HG02870 (cell line): ENCODE data around the gene ANKRD13C.

Experiments
- ATAC-seq: cut with Tn5 transposase; IDR thresholded peaks from one replicate; pipeline ENCODE4 v1.9.1; 2021; ENCODE audit warnings: mild to moderate bottlenecking, moderate library complexity; ENCODE audit not compliant: unreplicated experiment

Gene ANKRD13C

DNA sequence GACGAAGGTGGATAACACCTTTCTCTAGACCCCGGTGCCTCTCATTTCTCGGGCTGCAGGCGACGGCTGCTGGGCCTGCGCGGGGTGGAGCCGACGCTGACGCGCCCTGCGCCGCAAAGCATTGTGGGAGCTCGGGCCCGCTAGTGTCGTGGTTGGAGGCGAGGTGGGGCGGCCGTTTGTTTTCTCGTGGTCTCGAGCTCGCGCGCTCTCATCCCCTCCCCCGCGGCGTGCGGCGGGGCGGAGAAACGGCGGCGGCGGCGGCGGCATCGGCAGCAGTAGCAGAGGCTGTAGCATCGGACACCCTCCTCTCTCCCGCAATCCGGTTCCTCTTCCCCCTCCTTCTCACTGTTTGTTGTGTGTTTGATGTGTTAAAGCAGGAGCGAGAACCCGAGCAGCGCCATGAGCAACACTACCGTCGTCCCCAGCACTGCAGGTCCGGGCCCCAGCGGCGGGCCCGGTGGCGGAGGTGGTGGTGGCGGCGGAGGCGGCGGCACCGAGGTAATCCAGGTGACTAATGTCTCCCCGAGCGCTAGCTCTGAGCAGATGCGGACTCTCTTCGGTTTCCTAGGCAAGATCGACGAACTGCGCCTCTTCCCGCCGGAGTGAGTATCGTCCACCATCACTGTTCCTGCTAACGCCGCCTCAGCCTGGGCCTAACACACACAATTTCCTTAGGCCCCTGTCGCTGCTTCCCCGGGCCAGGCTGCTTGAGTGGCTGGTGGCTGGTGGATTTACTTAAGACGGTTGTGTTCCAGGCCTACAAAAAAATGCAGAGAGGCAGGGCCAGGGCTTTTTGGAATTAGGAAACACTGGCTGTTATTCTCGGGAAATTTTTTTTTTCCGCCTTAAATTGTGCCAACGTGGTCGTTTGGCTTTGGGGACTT lies 133.0 kb downstream of the ANKRD13C start, which contains the start of gene SRSF11:
TSS of gene SRSF11 (plus strand) at position 143 of the 884 bp plus-strand sequence. CDS start at position 400, 257 bp downstream.
- peak; percentile 92 for ATAC-seq

DNA sequence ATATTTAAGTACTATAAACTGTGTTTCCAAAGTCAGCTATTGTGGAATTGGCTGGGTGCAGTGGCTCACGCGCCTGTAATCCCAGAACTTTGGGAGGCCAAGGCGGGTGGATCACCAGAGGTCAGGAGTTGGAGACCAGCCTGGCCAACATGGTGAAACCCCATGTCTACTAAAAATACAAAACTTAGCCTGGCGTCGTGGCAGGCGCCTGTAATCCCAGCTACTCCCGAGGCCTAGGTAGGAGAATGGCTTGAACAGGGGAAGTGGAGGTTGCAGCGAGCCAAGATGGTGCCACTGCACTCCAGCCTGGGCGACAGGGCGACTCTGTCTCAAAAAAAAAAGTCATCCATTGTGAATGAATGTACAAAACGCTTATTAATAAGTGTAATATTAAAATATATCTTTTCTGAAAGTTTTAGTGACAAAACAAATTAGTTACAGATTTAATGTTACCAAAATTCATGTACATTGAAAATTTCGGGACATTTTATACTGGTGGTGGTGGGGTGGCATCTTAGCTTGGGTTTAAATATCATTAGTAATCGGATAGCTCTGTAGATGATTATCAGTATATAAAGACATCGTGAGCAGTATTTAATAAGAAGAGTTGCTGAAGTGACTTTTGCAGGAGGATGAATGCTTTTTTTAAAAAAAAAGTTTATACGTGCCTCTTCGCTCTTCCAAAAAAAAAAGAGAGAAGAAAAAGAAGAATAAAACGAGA lies 133.8 kb downstream of the ANKRD13C start:
- ATAC-seq: peak; percentile 2

GRCh38 chr1:70220015-70220414 lies 134.5 kb downstream of the ANKRD13C start:
- ATAC-seq: no peak

DNA sequence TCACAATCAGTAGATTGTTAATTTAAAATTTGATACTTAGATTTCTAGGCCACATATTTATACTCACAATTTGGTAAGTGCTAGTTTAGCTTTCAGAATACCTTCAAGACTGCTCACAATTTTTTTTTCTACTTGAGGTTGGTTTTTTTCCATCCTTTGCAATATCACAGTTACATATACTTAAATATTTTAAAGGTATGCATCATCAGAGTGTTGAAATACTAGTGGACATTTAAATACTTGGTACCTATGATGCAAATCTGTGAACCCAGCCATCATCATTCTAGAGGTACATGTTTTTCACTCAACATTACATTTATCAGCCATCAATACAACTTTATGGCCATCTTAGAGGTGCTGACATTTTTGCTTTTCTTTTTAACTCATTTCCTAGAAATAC lies 143.0 kb downstream of the ANKRD13C start:
- no peak for ATAC-seq

DNA sequence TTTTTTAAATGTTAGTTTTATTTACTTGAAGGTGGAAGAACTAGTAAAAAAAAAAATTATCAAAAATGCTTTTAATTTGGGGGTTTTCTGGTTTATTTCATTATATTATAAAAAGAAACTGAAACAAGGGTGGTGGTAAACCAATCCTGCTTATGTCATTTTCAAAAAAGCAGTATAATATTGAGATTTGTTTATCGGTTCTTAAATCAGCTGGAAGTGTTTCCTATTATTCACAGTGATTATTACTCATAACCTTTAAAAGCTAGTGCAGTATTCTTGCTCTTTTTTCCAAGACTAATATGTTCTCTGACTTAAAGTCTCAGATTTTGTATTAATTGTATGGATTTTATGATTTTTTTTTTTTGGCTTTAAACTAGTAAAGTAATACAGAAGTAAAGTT lies 143.7 kb downstream of the ANKRD13C start:
- no peak for ATAC-seq
